Measurements from ENCODE around the gene CTRL.
A peak's percentile ranks its signal among the peaks of the same experiment; 100 is the strongest.

DNA sequence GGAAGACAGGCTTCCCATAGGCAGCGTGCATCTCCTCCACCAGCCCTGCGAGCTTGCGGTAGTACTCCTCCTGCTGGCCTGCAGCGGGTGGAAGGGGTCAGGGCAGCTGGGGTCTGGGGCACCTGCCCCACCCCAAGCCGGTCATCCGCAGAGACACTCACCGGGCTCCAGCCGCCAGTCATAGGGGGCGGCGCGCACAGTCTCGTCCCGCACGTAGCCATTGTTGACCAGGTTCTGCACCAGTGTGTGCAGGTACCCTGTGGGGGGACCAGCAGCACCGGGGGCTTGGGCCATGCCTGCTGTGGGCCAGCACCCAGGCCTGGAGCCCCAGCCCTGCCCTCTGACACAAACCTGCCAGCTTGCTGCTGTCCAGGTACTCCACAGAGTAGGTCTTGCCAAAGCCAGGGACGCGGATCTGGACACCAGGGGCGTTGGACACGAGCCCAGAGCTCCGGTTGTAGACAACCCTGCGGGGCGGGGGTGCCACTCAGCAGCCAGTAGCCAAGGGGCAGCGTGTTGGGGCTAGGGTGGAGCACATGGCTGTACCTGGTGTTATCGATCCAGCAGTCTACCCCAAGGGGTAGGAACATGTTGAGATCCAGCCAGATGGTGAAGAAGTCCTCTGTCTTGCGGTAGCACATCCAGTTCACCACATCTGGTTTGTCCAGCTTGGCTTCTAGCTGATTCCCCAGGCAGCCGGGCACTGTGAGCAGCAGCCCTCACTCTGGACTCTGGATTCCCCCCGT, 11.0 kb upstream of the CTRL start:
- TF ChIP-seq, protein P1, sequence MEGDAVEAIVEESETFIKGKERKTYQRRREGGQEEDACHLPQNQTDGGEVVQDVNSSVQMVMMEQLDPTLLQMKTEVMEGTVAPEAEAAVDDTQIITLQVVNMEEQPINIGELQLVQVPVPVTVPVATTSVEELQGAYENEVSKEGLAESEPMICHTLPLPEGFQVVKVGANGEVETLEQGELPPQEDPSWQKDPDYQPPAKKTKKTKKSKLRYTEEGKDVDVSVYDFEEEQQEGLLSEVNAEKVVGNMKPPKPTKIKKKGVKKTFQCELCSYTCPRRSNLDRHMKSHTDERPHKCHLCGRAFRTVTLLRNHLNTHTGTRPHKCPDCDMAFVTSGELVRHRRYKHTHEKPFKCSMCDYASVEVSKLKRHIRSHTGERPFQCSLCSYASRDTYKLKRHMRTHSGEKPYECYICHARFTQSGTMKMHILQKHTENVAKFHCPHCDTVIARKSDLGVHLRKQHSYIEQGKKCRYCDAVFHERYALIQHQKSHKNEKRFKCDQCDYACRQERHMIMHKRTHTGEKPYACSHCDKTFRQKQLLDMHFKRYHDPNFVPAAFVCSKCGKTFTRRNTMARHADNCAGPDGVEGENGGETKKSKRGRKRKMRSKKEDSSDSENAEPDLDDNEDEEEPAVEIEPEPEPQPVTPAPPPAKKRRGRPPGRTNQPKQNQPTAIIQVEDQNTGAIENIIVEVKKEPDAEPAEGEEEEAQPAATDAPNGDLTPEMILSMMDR (IDR thresholded peaks at IDR 0.05; ENCODE audit: low read depth, low read length, missing input control): no peak
- no peak for TF ChIP-seq TAF1 (conservative IDR thresholded peaks at IDR 0.05)
- TF ChIP-seq, protein P2, sequence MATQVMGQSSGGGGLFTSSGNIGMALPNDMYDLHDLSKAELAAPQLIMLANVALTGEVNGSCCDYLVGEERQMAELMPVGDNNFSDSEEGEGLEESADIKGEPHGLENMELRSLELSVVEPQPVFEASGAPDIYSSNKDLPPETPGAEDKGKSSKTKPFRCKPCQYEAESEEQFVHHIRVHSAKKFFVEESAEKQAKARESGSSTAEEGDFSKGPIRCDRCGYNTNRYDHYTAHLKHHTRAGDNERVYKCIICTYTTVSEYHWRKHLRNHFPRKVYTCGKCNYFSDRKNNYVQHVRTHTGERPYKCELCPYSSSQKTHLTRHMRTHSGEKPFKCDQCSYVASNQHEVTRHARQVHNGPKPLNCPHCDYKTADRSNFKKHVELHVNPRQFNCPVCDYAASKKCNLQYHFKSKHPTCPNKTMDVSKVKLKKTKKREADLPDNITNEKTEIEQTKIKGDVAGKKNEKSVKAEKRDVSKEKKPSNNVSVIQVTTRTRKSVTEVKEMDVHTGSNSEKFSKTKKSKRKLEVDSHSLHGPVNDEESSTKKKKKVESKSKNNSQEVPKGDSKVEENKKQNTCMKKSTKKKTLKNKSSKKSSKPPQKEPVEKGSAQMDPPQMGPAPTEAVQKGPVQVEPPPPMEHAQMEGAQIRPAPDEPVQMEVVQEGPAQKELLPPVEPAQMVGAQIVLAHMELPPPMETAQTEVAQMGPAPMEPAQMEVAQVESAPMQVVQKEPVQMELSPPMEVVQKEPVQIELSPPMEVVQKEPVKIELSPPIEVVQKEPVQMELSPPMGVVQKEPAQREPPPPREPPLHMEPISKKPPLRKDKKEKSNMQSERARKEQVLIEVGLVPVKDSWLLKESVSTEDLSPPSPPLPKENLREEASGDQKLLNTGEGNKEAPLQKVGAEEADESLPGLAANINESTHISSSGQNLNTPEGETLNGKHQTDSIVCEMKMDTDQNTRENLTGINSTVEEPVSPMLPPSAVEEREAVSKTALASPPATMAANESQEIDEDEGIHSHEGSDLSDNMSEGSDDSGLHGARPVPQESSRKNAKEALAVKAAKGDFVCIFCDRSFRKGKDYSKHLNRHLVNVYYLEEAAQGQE (IDR thresholded peaks at IDR 0.05): peak; percentile 84
- no peak for TF ChIP-seq SP1 (IDR thresholded peaks at IDR 0.05)
- TF ChIP-seq, protein P3, sequence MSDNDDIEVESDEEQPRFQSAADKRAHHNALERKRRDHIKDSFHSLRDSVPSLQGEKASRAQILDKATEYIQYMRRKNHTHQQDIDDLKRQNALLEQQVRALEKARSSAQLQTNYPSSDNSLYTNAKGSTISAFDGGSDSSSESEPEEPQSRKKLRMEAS (IDR thresholded peaks at IDR 0.05): no peak
